Medulla oblongata (tissue), 1 donor: Measurements from ENCODE around the gene PIM2.

Experiments used
- DNase-seq: peaks from one replicate; pipeline ENCODE4 v3.0.0-alpha.2; 2015; ENCODE audit errors: extremely low spot score

The PIM2 gene

GRCh38 chrX:48918643-48919340 lies at the start of gene PIM2:
PIM2 (minus strand) TSS chrX:48919024; CDS start chrX:48918834, 190 bp downstream.
- DNase-seq, result peak; percentile 81

DNA sequence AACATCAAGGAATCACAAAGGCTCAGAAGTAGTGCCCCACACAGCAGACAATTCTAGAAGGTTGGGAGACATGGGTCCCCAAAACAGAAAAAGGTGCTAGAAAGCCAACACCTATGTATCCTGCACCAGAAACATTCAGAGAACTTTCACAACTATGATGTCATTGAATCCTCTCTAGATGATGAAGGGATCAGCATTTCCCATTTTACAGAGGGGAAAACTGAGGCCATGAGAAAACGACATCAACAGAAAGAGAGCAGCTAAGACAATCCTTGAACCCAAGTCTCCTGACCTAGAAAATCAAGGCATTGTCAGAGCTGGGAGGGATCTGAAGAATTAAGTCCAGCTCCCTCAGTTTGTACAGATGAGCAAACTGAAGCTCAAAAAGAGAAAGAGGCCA lies 49.6 kb upstream of the PIM2 start:
- DNase-seq, result no peak

DNA sequence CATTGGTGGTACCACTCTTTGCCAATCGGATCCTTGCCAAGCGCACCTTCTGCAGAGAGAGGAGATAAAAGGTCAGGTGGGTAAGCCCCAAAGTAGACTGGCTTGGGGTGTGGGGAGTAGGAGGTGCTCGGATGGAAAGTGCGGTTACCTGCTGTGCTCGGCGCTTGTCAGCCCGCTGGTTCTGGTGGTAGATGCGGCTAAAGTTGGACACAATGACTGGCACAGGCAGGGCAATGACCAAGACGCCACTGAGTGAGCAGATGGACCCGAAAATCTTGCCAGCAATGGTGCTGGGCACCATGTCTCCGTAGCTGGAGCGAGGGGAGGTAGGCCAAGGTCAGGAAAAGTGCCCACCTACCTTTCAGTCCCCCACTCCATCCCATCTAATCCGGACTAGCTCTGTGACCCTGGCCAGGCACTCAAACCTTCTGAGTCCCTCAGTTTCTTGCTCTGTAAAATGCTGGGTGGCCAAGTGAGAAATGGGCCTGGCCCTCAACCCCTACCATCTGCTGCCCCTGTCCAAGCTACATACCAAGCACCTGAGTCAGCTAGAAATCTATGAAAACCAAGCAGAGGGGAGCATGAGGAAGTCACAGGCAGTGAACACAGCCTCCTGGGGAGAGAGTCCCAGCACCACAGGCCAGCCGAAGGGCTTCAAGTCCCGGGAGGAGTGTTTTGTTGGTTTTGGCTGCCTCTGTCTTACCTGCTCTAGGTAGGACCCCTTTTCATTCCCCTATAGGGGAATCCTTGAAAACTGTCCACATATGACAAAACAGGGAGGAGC lies 48.2 kb upstream of the PIM2 start:
- DNase-seq, result no peak

DNA sequence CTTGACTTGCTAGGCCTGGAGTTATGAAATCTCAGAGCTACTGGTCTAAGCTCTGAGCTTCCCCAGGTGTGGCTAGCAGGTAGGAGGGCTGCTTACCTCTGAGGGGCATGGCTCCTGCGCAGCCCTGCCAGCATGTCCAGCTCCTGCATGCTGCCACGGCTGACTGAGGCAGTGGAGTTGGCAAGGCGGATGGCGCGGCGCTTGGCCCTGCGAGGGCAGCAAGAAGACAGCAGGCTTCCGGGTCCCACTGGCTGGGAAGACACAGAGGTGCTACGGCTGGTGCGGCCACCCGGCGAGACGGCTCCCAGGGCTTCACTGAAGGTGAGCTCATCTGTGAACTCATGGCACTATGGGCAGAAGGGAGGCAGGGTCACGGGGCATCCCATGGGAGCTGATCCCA lies 47.1 kb upstream of the PIM2 start:
- no peak for DNase-seq

DNA sequence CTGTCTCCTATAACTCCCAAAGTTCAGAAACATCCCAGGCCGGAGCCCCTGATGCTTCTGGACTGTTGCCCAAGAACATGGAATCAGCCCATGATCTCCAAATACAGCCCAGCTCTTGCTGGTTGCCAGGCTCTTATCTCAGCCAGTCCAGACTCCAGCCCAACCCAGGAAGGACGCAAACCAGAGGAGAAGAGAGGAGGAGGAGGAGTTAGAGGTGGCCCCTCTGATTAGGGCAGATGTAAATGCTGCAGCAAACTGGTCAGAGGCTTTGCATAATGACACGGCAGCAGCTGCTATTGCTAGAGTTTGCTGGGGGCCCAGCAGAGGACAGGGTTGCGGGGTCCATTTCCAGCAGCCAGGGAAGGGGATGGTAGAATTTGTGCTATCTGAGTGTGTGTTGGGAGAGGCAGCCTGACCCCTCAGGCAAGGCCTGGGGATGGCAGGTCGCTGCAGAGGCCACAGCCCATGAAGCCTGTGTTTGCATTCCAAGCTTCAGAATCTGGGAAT lies 42.8 kb upstream of the PIM2 start:
- no peak for DNase-seq

DNA sequence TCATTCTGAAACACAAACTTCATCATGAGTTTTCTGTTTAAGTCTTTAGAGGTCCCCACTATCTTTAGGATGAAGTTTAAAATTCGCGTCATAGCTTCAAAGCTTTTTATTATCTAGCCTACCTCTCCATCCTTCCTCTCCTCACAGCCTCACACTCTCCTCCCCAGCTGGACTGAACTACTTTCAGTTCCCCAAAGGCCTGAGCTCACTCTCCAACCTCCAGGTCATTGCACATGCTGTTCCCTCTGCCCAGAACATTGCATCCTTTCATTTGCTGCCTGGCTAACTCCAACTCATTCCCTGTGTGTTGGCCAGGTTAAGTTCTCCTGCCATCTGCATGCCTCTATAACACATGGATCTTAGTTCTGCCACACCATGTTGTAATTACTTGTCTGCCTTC lies 41.5 kb upstream of the PIM2 start:
- peak; percentile 43 for DNase-seq

GRCh38 chrX:48958635-48959094 lies 39.8 kb upstream of the PIM2 start:
- DNase-seq, result peak; percentile 22

GRCh38 chrX:48957827-48958634 lies 39.2 kb upstream of the PIM2 start:
- peak; percentile 97 for DNase-seq

GRCh38 chrX:48957477-48957826 lies 38.6 kb upstream of the PIM2 start, which contains the start of gene OTUD5:
OTUD5 (minus strand) TSS chrX:48957607; CDS start chrX:48957570, 37 bp downstream.
- peak; percentile 50 for DNase-seq

DNA sequence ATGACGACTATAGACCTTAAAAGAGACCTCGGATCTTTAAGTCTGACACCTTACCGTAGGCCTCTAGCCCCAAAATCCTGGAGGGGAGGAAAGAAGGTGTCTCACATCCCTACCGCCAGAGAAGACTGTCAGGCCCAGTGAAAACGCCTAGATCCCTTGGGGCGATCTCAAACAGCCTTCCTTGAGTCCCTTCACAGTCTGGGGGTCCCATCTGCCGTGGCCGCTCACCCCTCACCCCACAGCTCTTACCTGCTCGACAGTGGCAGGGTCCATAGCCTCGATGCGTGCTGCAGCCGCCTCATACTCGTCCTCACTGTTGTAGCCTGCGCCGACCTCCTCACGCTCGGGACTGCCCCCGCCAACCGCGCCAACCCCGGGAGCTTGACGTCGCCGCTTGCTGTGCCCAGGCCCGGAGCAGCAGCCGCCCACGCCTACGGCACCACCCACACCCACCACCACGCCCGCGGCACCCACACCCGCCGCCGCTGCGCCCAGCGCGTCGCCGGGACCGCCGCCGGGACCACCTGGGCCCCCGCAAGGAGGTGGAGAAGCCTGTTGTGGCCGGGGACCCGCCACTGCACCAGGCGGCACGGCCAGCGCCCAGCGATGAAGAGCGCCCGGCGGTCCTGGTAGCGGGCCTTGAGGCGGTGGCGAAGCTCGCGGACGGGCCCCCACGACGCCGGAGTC lies 38.0 kb upstream of the PIM2 start:
- no peak for DNase-seq

DNA sequence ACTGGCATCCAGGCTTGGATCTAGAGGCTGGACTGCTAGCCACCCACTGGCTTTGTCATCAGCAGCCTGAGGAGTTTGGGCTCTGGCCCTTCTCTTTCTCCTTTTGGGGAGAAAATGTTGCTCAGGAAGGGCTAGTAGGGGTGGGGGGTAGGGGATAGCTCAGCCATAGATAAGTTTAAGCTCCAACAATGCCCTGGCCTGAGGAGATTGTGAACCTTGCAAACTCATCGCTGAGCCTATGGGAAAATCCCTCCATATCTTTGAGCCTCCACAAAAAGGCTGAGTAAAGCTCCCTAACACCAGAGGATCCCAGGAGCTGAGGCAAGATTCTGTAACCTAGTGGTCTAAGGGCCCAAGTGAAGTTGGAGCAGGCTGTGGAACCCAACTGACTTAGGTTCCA lies 29.8 kb upstream of the PIM2 start:
- no peak for DNase-seq

DNA sequence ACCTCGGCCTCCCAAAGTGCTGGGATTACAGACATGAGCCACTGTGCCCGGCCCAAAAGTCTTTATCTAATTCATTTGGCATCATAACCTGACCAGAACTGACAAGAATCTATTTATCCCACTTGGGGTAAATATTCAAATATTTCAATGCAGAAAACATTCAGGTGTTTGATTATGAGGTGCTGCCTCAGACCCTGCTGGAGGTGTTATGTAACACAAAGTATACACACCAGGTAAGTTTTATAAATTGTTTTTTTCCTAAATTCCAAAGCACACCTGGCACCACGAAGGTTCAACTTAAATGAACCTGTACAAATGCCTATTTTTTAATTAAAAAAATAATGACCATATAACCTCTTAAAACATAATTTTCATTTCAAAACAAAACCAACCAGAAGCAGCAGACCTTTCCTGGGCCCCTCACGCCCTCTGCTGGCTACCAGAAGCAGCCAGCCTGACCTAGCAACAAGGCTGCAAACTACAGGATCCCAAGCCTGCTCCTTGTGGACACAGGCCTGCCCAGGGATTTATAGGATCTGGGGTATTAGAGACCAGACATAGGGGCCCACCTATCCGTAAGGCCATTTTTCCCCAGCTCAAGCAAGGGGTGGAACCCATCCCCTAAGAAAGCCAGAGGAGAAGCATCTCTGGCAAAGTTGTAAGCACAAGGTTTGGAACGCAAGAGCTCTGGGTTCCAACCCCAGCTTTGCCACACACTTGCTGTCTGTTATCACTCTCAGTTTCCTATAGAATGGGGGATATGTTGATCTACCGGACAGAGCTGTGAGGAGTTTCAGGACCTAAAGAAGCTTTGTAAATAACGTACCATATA lies 26.9 kb upstream of the PIM2 start:
- peak; percentile 20 for DNase-seq

GRCh38 chrX:48942895-48943294 lies 24.1 kb upstream of the PIM2 start:
- DNase-seq, result no peak

DNA sequence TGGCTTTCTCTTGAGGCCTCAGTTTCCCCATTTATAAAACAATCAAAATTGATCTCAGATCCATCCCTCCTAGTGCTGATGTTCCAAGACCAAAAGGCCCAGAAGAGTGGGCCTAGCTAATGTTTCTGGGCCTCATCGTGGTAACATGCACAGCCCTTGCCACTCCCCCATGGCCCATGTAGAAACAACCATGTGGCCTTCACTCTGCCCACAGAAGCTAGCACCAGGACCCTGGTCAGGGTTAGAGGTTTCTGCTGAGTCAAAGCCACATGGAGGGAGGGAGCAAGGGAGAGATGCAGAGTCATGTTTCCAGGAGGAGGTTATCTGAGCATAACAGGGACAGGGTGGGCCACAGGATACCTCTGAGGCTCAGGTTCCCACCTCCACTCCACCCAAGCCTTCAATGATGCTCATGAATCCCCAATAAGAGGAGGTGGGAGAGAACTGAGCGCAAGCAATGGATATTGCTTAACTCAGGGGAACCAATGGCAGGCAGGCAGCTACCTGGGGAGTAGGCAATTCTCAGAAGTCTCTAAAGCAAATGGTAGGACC lies 21.7 kb upstream of the PIM2 start:
- no peak for DNase-seq

DNA sequence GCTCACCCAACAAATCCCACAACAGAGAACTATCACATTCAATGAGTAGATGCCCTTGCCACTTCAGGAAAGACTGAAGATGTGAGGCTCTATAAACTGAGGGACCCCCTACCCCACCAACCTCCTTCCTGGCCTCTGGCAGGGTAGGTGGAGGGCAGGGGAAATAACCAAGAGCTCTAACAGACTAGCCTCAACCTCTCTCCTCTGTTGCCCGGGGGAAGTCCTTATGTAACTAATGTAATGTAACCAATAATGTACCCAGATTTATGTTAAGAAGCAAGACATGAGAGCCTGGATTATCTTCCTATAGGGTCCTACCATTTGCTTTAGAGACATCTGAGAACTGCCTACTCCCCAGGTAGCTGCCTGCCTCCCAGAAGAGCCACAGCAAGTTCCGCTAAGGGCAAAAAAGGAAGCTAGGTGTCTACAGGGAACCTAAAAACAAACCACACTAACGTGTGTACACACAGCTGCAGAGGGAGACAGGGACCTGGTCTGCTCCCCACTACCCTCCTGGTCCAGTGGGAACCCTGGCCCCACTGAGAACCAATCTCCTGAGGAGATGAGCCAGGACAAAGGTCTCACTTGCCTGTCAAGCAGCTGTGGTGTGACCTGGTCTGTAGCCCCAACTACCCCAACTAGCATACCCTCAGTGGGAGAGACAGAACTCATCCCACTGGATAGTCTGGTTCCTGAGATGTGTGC lies 20.9 kb upstream of the PIM2 start:
- DNase-seq, result no peak

GRCh38 chrX:48938721-48939425 lies 20.0 kb upstream of the PIM2 start:
- no peak for DNase-seq

DNA sequence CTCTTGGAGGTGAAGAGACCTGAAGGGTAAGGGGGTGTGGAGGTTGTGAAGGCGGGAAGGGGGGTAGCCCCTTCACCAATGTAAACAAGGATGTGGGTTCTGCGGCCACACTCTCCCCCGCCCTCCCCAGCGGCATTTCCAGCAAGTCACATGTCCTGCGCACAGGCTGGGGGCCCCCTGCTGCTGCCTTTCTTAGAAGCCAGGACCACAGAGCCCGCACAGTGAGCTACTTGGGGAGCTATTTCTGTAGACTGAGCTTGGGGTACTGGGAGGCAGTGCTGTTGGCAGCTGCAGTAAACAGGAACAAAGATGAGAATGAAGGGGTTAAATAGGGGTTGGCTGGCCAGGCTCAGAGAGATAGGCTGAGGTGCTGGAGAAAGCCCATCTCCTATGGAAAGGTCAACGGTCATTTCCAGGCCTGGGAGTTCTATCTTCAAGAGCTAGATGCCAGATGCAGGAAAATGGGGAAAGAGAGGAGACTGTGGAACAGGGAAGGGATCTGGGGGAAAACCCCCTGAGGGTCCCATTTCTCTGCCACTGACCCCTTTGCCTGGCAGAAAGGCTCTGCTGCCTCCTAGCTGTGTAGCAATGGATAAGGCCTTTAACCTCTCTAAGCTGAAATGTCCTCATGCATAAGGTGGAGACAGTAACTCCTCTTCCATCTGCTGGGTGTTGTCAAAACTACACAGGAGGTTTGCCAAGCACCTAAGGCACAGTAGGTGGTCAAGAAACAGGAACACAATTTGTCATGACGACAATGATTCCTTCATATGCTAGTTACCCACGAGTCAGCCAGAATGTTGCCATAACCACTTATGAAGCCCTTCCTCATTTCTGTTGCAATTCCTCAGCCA lies 18.5 kb upstream of the PIM2 start:
- DNase-seq, result peak; percentile 34

GRCh38 chrX:48936429-48937053 lies 17.7 kb upstream of the PIM2 start:
- no peak for DNase-seq
